Uterine smooth muscle cell (primary cell): ENCODE data around the gene TMEM225. TPM values are rescaled to one million over a fixed set of nuclear protein-coding genes. Genes with fewer than 3 reads are reported as not detected.

ENCODE experiments used
- total RNA-seq: library from RNA; depleted of rRNA; stranded (reverse); fragments of >200 nt; gene quantifications from 2 replicates; pipeline ENCODE4 v1.2.3, GENCODE V29; 2014

TMEM225 gene
- total RNA-seq = not detected in 2 replicates

DNA sequence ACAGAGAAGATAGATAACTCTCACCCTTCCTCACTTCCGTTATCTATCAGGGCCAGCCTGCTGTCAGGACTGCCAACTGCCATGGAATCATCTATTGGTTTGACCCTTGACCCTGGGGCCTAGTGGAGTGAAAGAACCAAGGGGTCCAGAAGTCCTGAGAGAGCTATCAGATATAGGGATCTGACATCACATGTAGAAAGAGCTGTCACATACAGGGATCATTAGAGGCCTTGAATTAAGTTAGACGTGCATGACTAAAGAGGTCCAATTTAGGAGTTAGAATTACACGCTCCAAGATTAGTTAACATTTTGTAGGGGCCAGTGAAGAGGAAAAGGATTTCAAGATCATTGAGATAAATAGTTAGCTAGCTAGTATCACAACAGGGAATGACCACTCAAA lies at the start of gene TMEM225:
Gene TMEM225, minus strand, starts transcription at position 101 of the 400 bp plus-strand sequence. CDS start 245 bp downstream, outside the sequence.

GRCh38 chr11:123901867-123902266 lies 16.4 kb upstream of the TMEM225 start, which contains the start of gene OR8D4:
OR8D4 (plus strand) TSS chr11:123902167; CDS start chr11:123906432, 4,265 bp downstream.

Other genes starting within 250 kb of the TMEM225 start
- under 0.01 and 0.12 TPM in 2 replicates for gene SCN3B, start 231.0 kb downstream of the TMEM225 start, total RNA-seq
- gene ZNF202, start 144.0 kb downstream of the TMEM225 start, total RNA-seq = 10.2 and 11.4 TPM in 2 replicates
- not detected in 2 replicates for gene OR6X1, start 131.2 kb downstream of the TMEM225 start, total RNA-seq
- gene OR6M1, start 79.3 kb downstream of the TMEM225 start, total RNA-seq = not detected in 2 replicates
- not detected in 2 replicates for gene OR8D4, start 16.5 kb upstream of the TMEM225 start, total RNA-seq
- gene OR4D5, start 53.9 kb upstream of the TMEM225 start, total RNA-seq = not detected in 2 replicates
- gene OR6T1, start 58.2 kb upstream of the TMEM225 start, total RNA-seq = not detected in 2 replicates
- not detected in 2 replicates for gene OR10S1, start 92.1 kb upstream of the TMEM225 start, total RNA-seq
- not detected in 2 replicates for gene OR10G6, start 109.5 kb upstream of the TMEM225 start, total RNA-seq
- gene OR10G4, start 127.3 kb upstream of the TMEM225 start, total RNA-seq = not detected in 2 replicates
- gene OR10G9, start 137.3 kb upstream of the TMEM225 start, total RNA-seq = not detected in 2 replicates
- gene OR10G8, start 141.1 kb upstream of the TMEM225 start, total RNA-seq = not detected in 2 replicates
- not detected in 2 replicates for gene OR10G7, start 155.7 kb upstream of the TMEM225 start, total RNA-seq
- 10.5 and 11.8 TPM in 2 replicates for gene VWA5A, start 229.8 kb upstream of the TMEM225 start, total RNA-seq